NT2/D1 (cell line): ENCODE results near the gene DHRS12.

Source experiments
- SUZ12 ChIP-seq: IDR thresholded peaks from 2 replicates; pipeline ENCODE4 v1.6.1; 2011; ENCODE audit not compliant: insufficient read length, insufficient read depth; ENCODE audit errors: extremely low read depth
- YY1 ChIP-seq: IDR thresholded peaks from 2 replicates; pipeline ENCODE4 v1.6.1; 2011; ENCODE audit not compliant: insufficient read length, insufficient read depth
- ZNF274 ChIP-seq: IDR thresholded peaks from 2 replicates; pipeline ENCODE4 v1.6.1; 2011; ENCODE audit warnings: mild to moderate bottlenecking, low read depth, low read length

DNA sequence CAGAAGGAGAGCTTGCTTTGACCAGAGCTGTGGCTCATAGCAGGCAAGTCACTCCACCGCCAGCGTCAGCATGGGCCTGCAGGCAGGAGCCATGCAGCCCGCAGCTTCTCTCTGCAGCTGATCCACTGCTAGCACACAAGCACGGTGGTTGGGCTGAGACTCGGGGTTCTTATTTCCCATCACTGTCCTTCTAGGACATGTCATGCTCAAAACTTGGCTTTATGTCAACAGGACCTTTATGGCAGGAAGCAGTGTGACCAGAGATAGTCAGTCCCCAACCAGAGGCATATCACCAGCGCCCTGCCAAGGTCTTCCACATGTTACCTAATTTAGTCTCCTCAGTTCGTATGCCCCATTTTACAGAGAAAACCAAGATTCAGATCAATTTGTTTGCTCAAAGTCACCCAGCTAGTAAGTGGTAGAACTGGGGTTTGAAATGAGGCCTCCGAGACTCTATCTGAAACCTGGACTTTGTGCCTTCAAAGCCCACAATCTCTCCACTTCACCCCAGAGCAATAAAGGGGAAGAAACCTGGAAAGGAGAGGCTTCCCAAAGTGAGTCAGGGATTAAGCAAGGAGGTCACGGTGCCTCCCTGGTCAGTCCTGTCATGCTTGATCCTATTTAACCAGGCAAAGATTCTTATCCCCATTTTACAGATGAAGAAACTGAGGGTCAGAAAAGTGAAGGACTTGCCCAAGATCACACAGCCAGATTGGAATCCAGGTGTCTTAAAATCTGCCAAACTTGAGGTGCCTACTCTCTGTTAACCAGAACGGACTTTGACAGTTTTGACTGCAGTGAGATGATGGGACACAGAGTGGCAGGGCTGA lies 36.0 kb upstream of the DHRS12 start:
- TF ChIP-seq YY1 (no peak), ZNF274 (no peak), SUZ12 (no peak)
